A673 (cell line): ENCODE measurements around the gene HIPK3. TPM values are rescaled to one million over a fixed set of nuclear protein-coding genes. Genes with fewer than 3 reads are reported as not detected.
A peak's percentile ranks its signal among the peaks of the same experiment; 100 is the strongest.

Experiments used
- BruUV-seq: library from RNA; stranded (reverse); fragments of 400-500 nt; replicated peaks from 2 replicates; lab custom pipeline; 2021; lab: Mats Ljungman, UMichigan
- CTCF ChIA-PET: fragments of 300-600 bp; sonication (Branson Sonifier 250); formaldehyde crosslinking; loops from one replicate; lab custom pipeline; 2022; ENCODE audit warnings: antibody characterized with exemption; lab: Charles Lee
- POLR2A ChIA-PET: fragments of 300-600 bp; sonication (Branson Sonifier 250); formaldehyde crosslinking; loops from one replicate; lab custom pipeline; 2022; ENCODE audit warnings: antibody characterized with exemption; ENCODE audit not compliant: low non-redundant PET; lab: Charles Lee
- DNase-seq: peaks from one replicate; pipeline ENCODE4 v3.0.0-alpha.2; 2015; ENCODE audit warnings: low spot score
- H3K27ac ChIP-seq: fragments of 200-600 bp; sonication (generic); 2 replicates; pipeline ENCODE4 v1.5.1; 2016; ENCODE audit warnings: mixed run types, low read depth, mild to moderate bottlenecking, mixed read lengths, antibody characterized with exemption, low read length; ENCODE audit not compliant: poor library complexity, severe bottlenecking
- H3K27me3 ChIP-seq: fragments of 200-600 bp; sonication (generic); replicated peaks from 2 replicates; pipeline ENCODE4 v1.6.1; 2017; ENCODE audit warnings: mixed run types, low read depth, mild to moderate bottlenecking, mixed read lengths, antibody characterized with exemption, low read length; ENCODE audit not compliant: insufficient read depth, poor library complexity
- H3K36me3 ChIP-seq: fragments of 200-600 bp; sonication (generic); 2 replicates; pipeline ENCODE4 v1.6.1; 2016; ENCODE audit warnings: mixed run types, mild to moderate bottlenecking, mixed read lengths, antibody characterized with exemption, low read length; ENCODE audit not compliant: insufficient read depth, poor library complexity, severe bottlenecking
- H3K4me1 ChIP-seq: fragments of 200-600 bp; sonication (generic); 2 replicates; pipeline ENCODE4 v1.6.1; 2017; ENCODE audit warnings: mixed run types, mild to moderate bottlenecking, mixed read lengths, antibody characterized with exemption, low read length; ENCODE audit not compliant: insufficient read depth, poor library complexity, severe bottlenecking
- H3K4me3 ChIP-seq: fragments of 200-600 bp; sonication (generic); 2 replicates; pipeline ENCODE4 v1.5.1; 2016; ENCODE audit warnings: low read depth, mixed run types, mild to moderate bottlenecking, mixed read lengths, low read length; ENCODE audit not compliant: poor library complexity, severe bottlenecking
- H3K9me3 ChIP-seq: fragments of 200-600 bp; sonication (generic); 2 replicates; pipeline ENCODE4 v1.6.1; 2016; ENCODE audit warnings: mixed run types, low read depth, mild to moderate bottlenecking, mixed read lengths, antibody characterized with exemption, low read length; ENCODE audit not compliant: poor library complexity, severe bottlenecking
- CTCF ChIP-seq: fragments of 300-800, 200-600 bp; sonication (generic); conservative IDR thresholded peaks from 2 replicates; pipeline ENCODE4 v1.5.1; 2017; ENCODE audit warnings: low read depth, mild to moderate bottlenecking, antibody characterized with exemption, low read length, moderate library complexity, mixed read lengths
- EZH2 ChIP-seq: fragments of 200-600 bp; sonication (generic); IDR thresholded peaks from 2 replicates; pipeline ENCODE4 v1.6.1; 2017; ENCODE audit warnings: borderline replicate concordance, low read depth, mild to moderate bottlenecking, mixed read lengths, antibody characterized with exemption, low read length; ENCODE audit not compliant: poor library complexity, severe bottlenecking
- intact Hi-C: fragments of 100-400 bp; cut with micrococcal nuclease; formaldehyde crosslinking; loops from one replicate; pipeline ENCODE4 v1.10.0; 2022; ENCODE audit not compliant: unreplicated experiment
- total RNA-seq: library from RNA; stranded (reverse); gene quantifications from 2 replicates; pipeline ENCODE4 v1.2.3, GENCODE V29; 2021

HIPK3 gene
- total RNA-seq, 1 experiment from 2014 or later, result 86.7 TPM

- TF ChIP-seq CTCF, result no peak
- TF ChIP-seq EZH2, result no peak
- no peaks in the 10 kb centered on the region for H3K27me3 ChIP-seq
- ChIA-PET POLR2A (no interaction called here), CTCF (no interaction called here)
- no peak overlapping the region for H3K4me3 ChIP-seq
- intact Hi-C loops, result loop anchor here (5.0 to 10.0 kb wide), 3 partner anchors 68 to 581 kb away; partner anchors contain the start of gene HIPK3
- no peaks in the 10 kb centered on the region for H3K36me3 ChIP-seq
- H3K4me1 ChIP-seq, result peaks cover 26% of the 10 kb centered on the region
- DNase-seq, result no peak
- H3K27ac ChIP-seq, result no peak overlapping the region
- no TSS peak for BruUV-seq
- H3K9me3 ChIP-seq, result no peaks in the 10 kb centered on the region
These were observed 68.3 kb downstream of the HIPK3 start for GRCh38 chr11:33325451-33325850.

GRCh38 chr11:33329705-33330329 is 72.6 kb downstream of the HIPK3 start:
- intact Hi-C loops, result loop anchor here (1.0 to 10.0 kb wide), 4 partner anchors 73 to 585 kb away; partner anchors contain the start of gene HIPK3
- TF ChIP-seq CTCF, result peak; percentile 99
- no peak for TF ChIP-seq EZH2
- Histone ChIP-seq H3K27ac (no peak overlapping the region), H3K9me3 (no peaks in the 10 kb centered on the region), H3K36me3 (no peaks in the 10 kb centered on the region), H3K27me3 (no peaks in the 10 kb centered on the region), H3K4me1 (peaks cover 15% of the 10 kb centered on the region), H3K4me3 (no peak overlapping the region)
- ChIA-PET CTCF (interaction anchor here (0.6 to 2.3 kb wide), 4 partner anchors 16 to 264 kb away, joined by 3 to 20 read pairs (median 4); no protein-coding TSS in a partner anchor), POLR2A (interaction anchor here (0.6 kb wide), 1 partner anchor 575 kb away, joined by 10 read pairs; no protein-coding TSS in a partner anchor)
- BruUV-seq, result no TSS peak
- peak; percentile 92 for DNase-seq

GRCh38 chr11:33333816-33334215 is 76.6 kb downstream of the HIPK3 start:
- intact Hi-C loops, result no loop called here

More at GRCh38 chr11:33333816-33334215, 76.6 kb downstream of the HIPK3 start:
- H3K4me3 ChIP-seq, result no peak overlapping the region
- H3K36me3 ChIP-seq, result peaks cover 2% of the 10 kb centered on the region
- CTCF ChIA-PET, result no interaction called here
- no peaks in the 10 kb centered on the region for H3K9me3 ChIP-seq
- TF ChIP-seq EZH2 (no peak), CTCF (no peak)
- H3K4me1 ChIP-seq, result no peaks in the 10 kb centered on the region
- no TSS peak for BruUV-seq
- no peak for DNase-seq
- no peaks in the 10 kb centered on the region for H3K27me3 ChIP-seq
- no peak overlapping the region for H3K27ac ChIP-seq
- POLR2A ChIA-PET, result no interaction called here
